ENCODE results near the gene EED.

Gene EED

GRCh38 chr11:86269645-86270044 lies 25.1 kb downstream of the EED start:
- DNase-seq (ENCODE audit: low read depth) = no peak
- TF ChIP-seq CTCF (IDR thresholded peaks at IDR 0.05; ENCODE audit: control insufficient read depth, insufficient read depth, low read depth, low read length, missing control alignments) = no peak
- no peak overlapping the region for H3K4me3 ChIP-seq (ENCODE audit: control insufficient read depth, low read depth, low read length)

GRCh38 chr11:86274503-86274902 lies 29.9 kb downstream of the EED start:
- DNase-seq (ENCODE audit: low read depth) = no peak
- peak; percentile 31 for TF ChIP-seq CTCF (IDR thresholded peaks at IDR 0.05; ENCODE audit: control insufficient read depth, insufficient read depth, low read depth, low read length, missing control alignments)
- H3K4me3 ChIP-seq (ENCODE audit: control insufficient read depth, low read depth, low read length) = no peak overlapping the region

- no peak overlapping the region for H3K4me3 ChIP-seq (ENCODE audit: control insufficient read depth, low read depth, low read length)
- no peak for TF ChIP-seq CTCF (IDR thresholded peaks at IDR 0.05; ENCODE audit: control insufficient read depth, insufficient read depth, low read depth, low read length, missing control alignments)
- DNase-seq (ENCODE audit: low read depth) = no peak
These were observed 30.4 kb downstream of the EED start for GRCh38 chr11:86274999-86275398.

GRCh38 chr11:86275493-86276370 lies 31.2 kb downstream of the EED start:
- no peak for DNase-seq (ENCODE audit: low read depth)
- H3K4me3 ChIP-seq (ENCODE audit: control insufficient read depth, low read depth, low read length) = no peak overlapping the region
- no peak for TF ChIP-seq CTCF (IDR thresholded peaks at IDR 0.05; ENCODE audit: control insufficient read depth, insufficient read depth, low read depth, low read length, missing control alignments)

- no peak for DNase-seq (ENCODE audit: low read depth)
- no peak for TF ChIP-seq CTCF (IDR thresholded peaks at IDR 0.05; ENCODE audit: control insufficient read depth, insufficient read depth, low read depth, low read length, missing control alignments)
These were observed 33.2 kb downstream of the EED start for GRCh38 chr11:86277741-86278140.

GRCh38 chr11:86278226-86278625 lies 33.7 kb downstream of the EED start:
- DNase-seq (ENCODE audit: low read depth) = no peak
- no peak overlapping the region for H3K4me3 ChIP-seq (ENCODE audit: control insufficient read depth, low read depth, low read length)
- no peak for TF ChIP-seq CTCF (IDR thresholded peaks at IDR 0.05; ENCODE audit: control insufficient read depth, insufficient read depth, low read depth, low read length, missing control alignments)

More at GRCh38 chr11:86277741-86278140, 33.2 kb downstream of the EED start:
- no peak overlapping the region for H3K4me3 ChIP-seq (ENCODE audit: control insufficient read depth, low read depth, low read length)

Data from AG09309 (cell line).